AG04450 (cell line): ENCODE measurements around the gene NUDT9. TPM values are rescaled to one million over a fixed set of nuclear protein-coding genes. Genes with fewer than 3 reads are reported as not detected.

Experiments
- CTCF ChIA-PET: fragments of 300-600, 350-600 bp; formaldehyde crosslinking; extraction: SDS; loops from one replicate; lab custom pipeline; 2022; ENCODE audit warnings: antibody characterized with exemption, inconsistent platforms; lab: Charles Lee
- POLR2A ChIA-PET: fragments of 350-600 bp; formaldehyde crosslinking; extraction: SDS; loops from one replicate; lab custom pipeline; 2021; ENCODE audit warnings: antibody characterized with exemption, inconsistent platforms; lab: Yijun Ruan, JAX
- DNase-seq: peaks from one replicate; pipeline ENCODE4 v3.0.0-alpha.2; 2011; ENCODE audit warnings: low read depth, low spot score
- H3K27ac ChIP-seq: one replicate; pipeline ENCODE4 v1.5.1; 2012; ENCODE audit warnings: low read depth, low read length, control low read depth
- H3K27me3 ChIP-seq: one replicate; pipeline ENCODE4 v1.6.0; 2012; ENCODE audit warnings: low read length; ENCODE audit not compliant: control insufficient read depth, insufficient read depth
- H3K4me3 ChIP-seq: 2 replicates; pipeline ENCODE4 v1.5.1; 2011; ENCODE audit warnings: mild to moderate bottlenecking, low read depth, low read length, control low read depth
- H3K9me3 ChIP-seq: 2 replicates; pipeline ENCODE4 v1.5.1; 2012; ENCODE audit warnings: low read length; ENCODE audit not compliant: control insufficient read depth, insufficient read depth
- CTCF ChIP-seq: IDR thresholded peaks from 2 replicates; pipeline ENCODE4 v1.5.1; 2011; ENCODE audit warnings: low read depth, low read length, control low read depth, inconsistent platforms
- polyA plus RNA-seq: library from polyadenylated mRNA; depleted of rRNA; stranded (reverse); fragments of >200 nt; gene quantifications from 2 replicates; pipeline ENCODE4 v1.2.3, GENCODE V29; 2011

NUDT9 gene
- polyA plus RNA-seq, 1 experiment: 31.4 TPM

- no peak overlapping the region for H3K27ac ChIP-seq
- no peak for TF ChIP-seq CTCF
- no peaks in the 10 kb centered on the region for H3K9me3 ChIP-seq
- H3K4me3 ChIP-seq: no peak overlapping the region
- H3K27me3 ChIP-seq: no peaks in the 10 kb centered on the region
- ChIA-PET CTCF (interaction anchor here (0.5 to 1.4 kb wide), 5 partner anchors 8 to 306 kb away, joined by 3 to 5 read pairs (median 3); no protein-coding TSS in a partner anchor), POLR2A (no interaction called here)
- no peak for DNase-seq
These were observed 75.2 kb downstream of the NUDT9 start for GRCh38 chr4:87497578-87497977.

- ChIA-PET CTCF (interaction anchor here (0.8 to 1.5 kb wide), 4 partner anchors 13 to 354 kb away, joined by 3 to 6 read pairs (median 4); no protein-coding TSS in a partner anchor), POLR2A (interaction anchor here (0.6 kb wide), 1 partner anchor 205 kb away, joined by 3 read pairs; no protein-coding TSS in a partner anchor)
- no peaks in the 10 kb centered on the region for H3K27me3 ChIP-seq
- no peak overlapping the region for H3K27ac ChIP-seq
- DNase-seq: peak; percentile 32
- H3K9me3 ChIP-seq: no peaks in the 10 kb centered on the region
- no peak for TF ChIP-seq CTCF
- H3K4me3 ChIP-seq: peak overlapping the region; percentile 41
These were observed 76.1 kb downstream of the NUDT9 start for GRCh38 chr4:87498446-87498900.

DNA sequence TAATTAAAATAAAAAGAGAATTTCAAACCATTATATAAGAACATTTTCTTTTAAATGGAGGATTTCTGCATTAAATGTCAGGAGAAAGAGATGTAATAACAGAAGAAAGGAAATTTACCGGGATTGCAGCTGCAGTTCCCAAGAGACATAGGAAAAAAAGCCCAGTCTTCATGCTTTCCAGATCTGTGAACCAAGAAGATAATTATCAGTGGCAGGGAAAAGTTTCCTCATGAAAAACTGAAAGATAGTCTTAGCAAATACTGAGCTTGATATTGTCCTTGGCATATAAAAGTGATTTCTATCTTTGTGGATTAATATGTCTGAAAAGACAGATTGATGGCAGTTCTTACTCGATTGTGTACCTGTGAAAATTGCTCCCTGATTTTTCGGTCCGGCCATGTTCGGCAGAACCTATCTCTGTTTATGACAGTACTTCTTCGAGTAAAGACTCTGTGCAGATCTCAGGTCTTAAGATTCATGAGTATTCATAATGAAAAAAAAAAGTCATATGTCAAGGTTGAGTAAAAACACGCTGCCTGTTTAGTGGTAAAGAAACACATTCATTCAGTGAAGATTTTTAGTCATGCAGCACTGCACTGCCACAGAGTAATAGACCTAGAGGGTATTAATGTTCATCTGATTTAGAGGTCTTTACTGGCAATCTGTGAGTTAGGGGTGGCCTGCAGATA is 77.2 kb downstream of the NUDT9 start:
- no peak for TF ChIP-seq CTCF
- CTCF ChIA-PET: interaction anchor here (1.0 to 1.5 kb wide), 2 partner anchors 9 to 353 kb away, joined by 3 read pairs; no protein-coding TSS in a partner anchor
- no peak for DNase-seq
- no peak overlapping the region for H3K4me3 ChIP-seq
- H3K9me3 ChIP-seq: no peaks in the 10 kb centered on the region
- H3K27me3 ChIP-seq: no peaks in the 10 kb centered on the region
- POLR2A ChIA-PET: no interaction called here
- no peak overlapping the region for H3K27ac ChIP-seq

- POLR2A ChIA-PET: no interaction called here
- CTCF ChIA-PET: interaction anchor here (1.0 kb wide), 1 partner anchor 10 kb away, joined by 3 read pairs; no protein-coding TSS in a partner anchor
These were observed 77.7 kb downstream of the NUDT9 start for GRCh38 chr4:87500092-87500462.

More at GRCh38 chr4:87500092-87500462, 77.7 kb downstream of the NUDT9 start:
- H3K4me3 ChIP-seq: no peak overlapping the region
- H3K27ac ChIP-seq: no peak overlapping the region
- TF ChIP-seq CTCF: no peak
- no peaks in the 10 kb centered on the region for H3K27me3 ChIP-seq
- no peaks in the 10 kb centered on the region for H3K9me3 ChIP-seq
- no peak for DNase-seq
